ENCODE data around the gene SERPINF2. TPM values are rescaled to one million over a fixed set of nuclear protein-coding genes. Genes with fewer than 3 reads are reported as not detected.

Gene SERPINF2
- total and polyA plus RNA-seq, 2 experiments from 2014 or later = 0.66 to 1.2 TPM

GRCh38 chr17:1746975-1747543 lies 4.4 kb downstream of the SERPINF2 start (continued):
- no peak for TF ChIP-seq ZNF462 (CRISPR knock-in tag; IDR thresholded peaks at IDR 0.05)
- no peak for TF ChIP-seq STAT1 (IDR thresholded peaks at IDR 0.05; ENCODE audit: unreplicated experiment)
- TF ChIP-seq ETS1 (IDR thresholded peaks at IDR 0.05) = no peak
- TF ChIP-seq JUNB (IDR thresholded peaks at IDR 0.05; ENCODE audit: unreplicated experiment) = no peak
- TF ChIP-seq ZNF114 (CRISPR knock-in tag; IDR thresholded peaks at IDR 0.05) = no peak
- no peak for TF ChIP-seq EZH2phosphoT487 (IDR thresholded peaks at IDR 0.05; ENCODE audit: unreplicated experiment)

- no peak overlapping the region for H3K27ac Mint-ChIP-seq
- H2AFZ ChIP-seq = peak overlapping the region; percentile 38; the same call in 1 of the 2 replicates
- no peaks in the 10 kb centered on the region; the same call in 1 of the 2 replicates for H3F3A ChIP-seq (replicated peaks; ENCODE audit: low read depth)
- peaks cover 6% of the 10 kb centered on the region for H3K4me1 ChIP-seq (ENCODE audit: insufficient read depth)
- no peaks in the 10 kb centered on the region for H3K27me3 ChIP-seq (ENCODE audit: insufficient read depth)
- no peaks in the 10 kb centered on the region for H3K9me2 ChIP-seq (ENCODE audit: insufficient read depth)
- no peak for DNase-seq (ENCODE audit: low spot score)
- H3K4me3 ChIP-seq = no peak overlapping the region
- H3K4me1 Mint-ChIP-seq = peaks cover 16% of the 10 kb centered on the region
- H3K4me2 ChIP-seq = no peak overlapping the region
- no peak overlapping the region for H3K27ac ChIP-seq (ENCODE audit: low read depth)
- no peak overlapping the region for H3K4me3 Mint-ChIP-seq
- H3K79me2 ChIP-seq (replicated peaks; ENCODE audit: insufficient read depth) = no peaks in the 10 kb centered on the region
- no peaks in the 10 kb centered on the region for H3K36me3 ChIP-seq (ENCODE audit: insufficient read depth)
- TF ChIP-seq CREB1 (CRISPR knock-in tag; IDR thresholded peaks at IDR 0.05; ENCODE audit: low read depth) (no peak), JUNB (IDR thresholded peaks at IDR 0.05; ENCODE audit: unreplicated experiment) (no peak)
- H3K9me3 Mint-ChIP-seq = no peaks in the 10 kb centered on the region
- H3K27me3 Mint-ChIP-seq (ENCODE audit: insufficient read depth, low read depth, poor library complexity) = peaks cover 12% of the 10 kb centered on the region
- H4K20me1 ChIP-seq (replicated peaks; ENCODE audit: insufficient read depth) = no peaks in the 10 kb centered on the region
- no peak for ATAC-seq
- H3K36me3 Mint-ChIP-seq (ENCODE audit: low read depth) = no peaks in the 10 kb centered on the region
These were observed 8.0 kb downstream of the SERPINF2 start for GRCh38 chr17:1750628-1751027.

Data from GM23338 (cell line).